HEK293 (cell line): Measurements from ENCODE around the gene RALGAPA1.
A peak's percentile ranks its signal among the peaks of the same experiment; 100 is the strongest.

Experiments
- FEZF1 ChIP-seq: fragments of 450-650 bp; formaldehyde crosslinking; IDR thresholded peaks from 2 replicates; pipeline ENCODE4 v1.5.1; 2016; ENCODE audit warnings: missing biosample characterization, missing genetic modification characterization
- IKZF3 ChIP-seq: fragments of 450-650 bp; IDR thresholded peaks from 2 replicates; pipeline ENCODE4 v1.5.0; 2018; ENCODE audit warnings: missing biosample characterization, mild to moderate bottlenecking, missing genetic modification characterization, moderate library complexity
- KLF9 ChIP-seq: fragments of 450-650 bp; formaldehyde crosslinking; IDR thresholded peaks from 2 replicates; pipeline ENCODE4 v1.5.1; 2016; ENCODE audit warnings: missing biosample characterization, missing genetic modification characterization, low read depth
- RBAK ChIP-seq: fragments of 450-650 bp; formaldehyde crosslinking; IDR thresholded peaks from 2 replicates; pipeline ENCODE4 v1.5.1; 2016; ENCODE audit warnings: missing biosample characterization, missing genetic modification characterization
- SP3 ChIP-seq: fragments of 450-650 bp; formaldehyde crosslinking; IDR thresholded peaks from 2 replicates; pipeline ENCODE4 v1.5.1; 2016; ENCODE audit warnings: missing biosample characterization, missing genetic modification characterization
- ZFHX2 ChIP-seq: fragments of 450-650 bp; formaldehyde crosslinking; conservative IDR thresholded peaks from 2 replicates; pipeline ENCODE4 v1.5.1; 2016; ENCODE audit warnings: missing biosample characterization, missing genetic modification characterization
- ZFP3 ChIP-seq: fragments of 450-650 bp; formaldehyde crosslinking; IDR thresholded peaks from 2 replicates; pipeline ENCODE4 v1.5.1; 2016; ENCODE audit warnings: low read depth, missing biosample characterization, missing genetic modification characterization
- ZNF112 ChIP-seq: fragments of 450-650 bp; formaldehyde crosslinking; IDR thresholded peaks from 2 replicates; pipeline ENCODE4 v1.5.0; 2017; ENCODE audit warnings: missing biosample characterization, missing genetic modification characterization
- ZNF184 ChIP-seq: fragments of 450-650 bp; IDR thresholded peaks from 2 replicates; pipeline ENCODE4 v1.5.1; 2018; ENCODE audit warnings: missing biosample characterization, mild to moderate bottlenecking, missing genetic modification characterization
- ZNF239 ChIP-seq: fragments of 450-650 bp; formaldehyde crosslinking; IDR thresholded peaks from 2 replicates; pipeline ENCODE4 v1.5.1; 2016; ENCODE audit warnings: missing biosample characterization, missing genetic modification characterization
- ZNF311 ChIP-seq: fragments of 450-650 bp; formaldehyde crosslinking; IDR thresholded peaks from 2 replicates; pipeline ENCODE4 v1.5.1; 2017; ENCODE audit warnings: missing biosample characterization, missing genetic modification characterization, borderline replicate concordance
- ZNF324 ChIP-seq: fragments of 450-650 bp; formaldehyde crosslinking; IDR thresholded peaks from 2 replicates; pipeline ENCODE4 v1.5.1; 2016; ENCODE audit warnings: missing biosample characterization, missing genetic modification characterization
- ZNF366 ChIP-seq: fragments of 450-650 bp; formaldehyde crosslinking; conservative IDR thresholded peaks from 2 replicates; pipeline ENCODE4 v1.5.1; 2016; ENCODE audit warnings: missing biosample characterization, missing genetic modification characterization
- ZNF391 ChIP-seq: fragments of 450-650 bp; formaldehyde crosslinking; IDR thresholded peaks from 2 replicates; pipeline ENCODE4 v1.5.1; 2016; ENCODE audit warnings: low read depth, missing biosample characterization, missing genetic modification characterization, borderline replicate concordance
- ZNF426 ChIP-seq: fragments of 450-650 bp; formaldehyde crosslinking; IDR thresholded peaks from 2 replicates; pipeline ENCODE4 v1.5.1; 2017; ENCODE audit warnings: missing biosample characterization, missing genetic modification characterization, mild to moderate bottlenecking, inconsistent platforms, moderate library complexity
- ZNF548 ChIP-seq: fragments of 450-650 bp; formaldehyde crosslinking; IDR thresholded peaks from 2 replicates; pipeline ENCODE4 v1.5.1; 2016; ENCODE audit warnings: missing biosample characterization, missing genetic modification characterization
- ZNF600 ChIP-seq: fragments of 450-650 bp; formaldehyde crosslinking; IDR thresholded peaks from 2 replicates; pipeline ENCODE4 v1.5.1; 2016; ENCODE audit warnings: missing biosample characterization, missing genetic modification characterization
- ZNF747 ChIP-seq: fragments of 450-650 bp; formaldehyde crosslinking; IDR thresholded peaks from 2 replicates; pipeline ENCODE4 v1.5.1; 2016; ENCODE audit warnings: missing biosample characterization, missing genetic modification characterization
- ZXDB ChIP-seq: fragments of 450-650 bp; formaldehyde crosslinking; IDR thresholded peaks from 2 replicates; pipeline ENCODE4 v1.5.1; 2016; ENCODE audit warnings: missing biosample characterization, missing genetic modification characterization
- TF ChIP-seq, protein P1 (sequence below): fragments of 450-650 bp; formaldehyde crosslinking; IDR thresholded peaks from 2 replicates; pipeline ENCODE4 v1.5.1; 2016; ENCODE audit warnings: missing biosample characterization, missing genetic modification characterization
- TF ChIP-seq, protein P2 (sequence below): fragments of 450-650 bp; formaldehyde crosslinking; IDR thresholded peaks from 2 replicates; pipeline ENCODE4 v1.5.1; 2016; ENCODE audit warnings: missing biosample characterization, missing genetic modification characterization
- TF ChIP-seq, protein P3 (sequence below): fragments of 450-650 bp; formaldehyde crosslinking; IDR thresholded peaks from 2 replicates; pipeline ENCODE4 v1.5.1; 2016; ENCODE audit warnings: missing biosample characterization, missing genetic modification characterization, low read depth
- TF ChIP-seq, protein P4 (sequence below): fragments of 450-650 bp; formaldehyde crosslinking; conservative IDR thresholded peaks from 2 replicates; pipeline ENCODE4 v1.5.1; 2016; ENCODE audit warnings: low read depth, missing biosample characterization, missing genetic modification characterization
- TF ChIP-seq, protein P5 (sequence below): fragments of 450-650 bp; formaldehyde crosslinking; IDR thresholded peaks from 2 replicates; pipeline ENCODE4 v1.5.1; 2017; ENCODE audit warnings: missing biosample characterization, missing genetic modification characterization

RALGAPA1 gene

DNA sequence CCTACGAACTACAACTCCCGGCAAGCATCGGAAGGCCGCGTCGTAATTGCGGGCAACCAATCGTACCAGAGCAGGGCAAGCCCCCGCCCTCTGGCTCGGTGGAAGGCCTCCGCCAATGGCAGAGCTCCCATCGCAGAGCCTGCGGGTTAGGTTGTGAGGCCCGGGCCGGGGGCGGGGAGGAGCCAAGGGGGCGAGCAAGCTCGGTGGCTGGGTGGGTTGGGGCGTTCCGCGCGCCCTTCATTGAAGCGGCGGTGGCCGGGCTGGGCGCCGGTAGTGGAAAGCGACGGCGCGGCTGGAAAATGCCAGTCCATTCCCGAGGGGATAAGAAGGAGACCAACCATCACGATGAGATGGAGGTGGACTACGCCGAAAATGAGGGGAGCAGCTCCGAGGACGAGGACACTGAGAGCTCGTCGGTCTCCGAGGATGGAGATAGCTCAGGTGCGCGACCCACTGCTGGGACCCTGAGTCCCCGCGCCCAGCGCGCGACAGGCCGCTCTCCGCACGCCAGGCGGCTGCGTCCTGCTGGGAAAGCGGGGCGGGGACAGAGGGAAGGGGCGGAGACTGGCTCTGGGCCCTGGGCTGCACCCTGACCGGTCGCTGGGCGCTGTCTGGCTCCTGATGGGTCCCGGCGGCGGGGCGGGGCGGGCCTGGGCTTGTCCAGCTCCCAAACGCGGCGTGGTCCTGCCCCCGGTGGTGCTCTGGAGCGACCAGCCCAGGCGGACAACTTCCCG, 17.3 kb upstream of the RALGAPA1 start, which contains the start of gene BRMS1L (continued):
- TF ChIP-seq, protein P1, sequence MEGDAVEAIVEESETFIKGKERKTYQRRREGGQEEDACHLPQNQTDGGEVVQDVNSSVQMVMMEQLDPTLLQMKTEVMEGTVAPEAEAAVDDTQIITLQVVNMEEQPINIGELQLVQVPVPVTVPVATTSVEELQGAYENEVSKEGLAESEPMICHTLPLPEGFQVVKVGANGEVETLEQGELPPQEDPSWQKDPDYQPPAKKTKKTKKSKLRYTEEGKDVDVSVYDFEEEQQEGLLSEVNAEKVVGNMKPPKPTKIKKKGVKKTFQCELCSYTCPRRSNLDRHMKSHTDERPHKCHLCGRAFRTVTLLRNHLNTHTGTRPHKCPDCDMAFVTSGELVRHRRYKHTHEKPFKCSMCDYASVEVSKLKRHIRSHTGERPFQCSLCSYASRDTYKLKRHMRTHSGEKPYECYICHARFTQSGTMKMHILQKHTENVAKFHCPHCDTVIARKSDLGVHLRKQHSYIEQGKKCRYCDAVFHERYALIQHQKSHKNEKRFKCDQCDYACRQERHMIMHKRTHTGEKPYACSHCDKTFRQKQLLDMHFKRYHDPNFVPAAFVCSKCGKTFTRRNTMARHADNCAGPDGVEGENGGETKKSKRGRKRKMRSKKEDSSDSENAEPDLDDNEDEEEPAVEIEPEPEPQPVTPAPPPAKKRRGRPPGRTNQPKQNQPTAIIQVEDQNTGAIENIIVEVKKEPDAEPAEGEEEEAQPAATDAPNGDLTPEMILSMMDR = peak; percentile 76
- TF ChIP-seq ZNF426 (tag by site-specific recombination) (no peak), ZNF366 (tag by site-specific recombination) (no peak), IKZF3 (tag by site-specific recombination) (peak; percentile 87), FEZF1 (tag by site-specific recombination) (peak; percentile 74), RBAK (0 out of 2 replicates have a peak, but pooled peaks have one; percentile 47), ZNF112 (tag by site-specific recombination) (no peak), ZFHX2 (tag by site-specific recombination) (peak; percentile 59), ZNF747 (no peak), ZNF548 (tag by site-specific recombination) (no peak), ZNF600 (tag by site-specific recombination) (peak; percentile 87), ZNF184 (tag by site-specific recombination) (peak; percentile 73; the same call in 1 of the 2 replicates), KLF9 (tag by site-specific recombination) (peak; percentile 74), ZXDB (peak; percentile 99), ZNF239 (peak; percentile 80; the same call in 1 of the 2 replicates), ZNF324 (peak; percentile 98), SP3 (peak; percentile 94), ZFP3 (tag by site-specific recombination) (no peak), ZNF311 (tag by site-specific recombination) (no peak), ZNF391 (tag by site-specific recombination) (peak; percentile 87; the same call in 1 of the 2 replicates)
- TF ChIP-seq, protein P2, sequence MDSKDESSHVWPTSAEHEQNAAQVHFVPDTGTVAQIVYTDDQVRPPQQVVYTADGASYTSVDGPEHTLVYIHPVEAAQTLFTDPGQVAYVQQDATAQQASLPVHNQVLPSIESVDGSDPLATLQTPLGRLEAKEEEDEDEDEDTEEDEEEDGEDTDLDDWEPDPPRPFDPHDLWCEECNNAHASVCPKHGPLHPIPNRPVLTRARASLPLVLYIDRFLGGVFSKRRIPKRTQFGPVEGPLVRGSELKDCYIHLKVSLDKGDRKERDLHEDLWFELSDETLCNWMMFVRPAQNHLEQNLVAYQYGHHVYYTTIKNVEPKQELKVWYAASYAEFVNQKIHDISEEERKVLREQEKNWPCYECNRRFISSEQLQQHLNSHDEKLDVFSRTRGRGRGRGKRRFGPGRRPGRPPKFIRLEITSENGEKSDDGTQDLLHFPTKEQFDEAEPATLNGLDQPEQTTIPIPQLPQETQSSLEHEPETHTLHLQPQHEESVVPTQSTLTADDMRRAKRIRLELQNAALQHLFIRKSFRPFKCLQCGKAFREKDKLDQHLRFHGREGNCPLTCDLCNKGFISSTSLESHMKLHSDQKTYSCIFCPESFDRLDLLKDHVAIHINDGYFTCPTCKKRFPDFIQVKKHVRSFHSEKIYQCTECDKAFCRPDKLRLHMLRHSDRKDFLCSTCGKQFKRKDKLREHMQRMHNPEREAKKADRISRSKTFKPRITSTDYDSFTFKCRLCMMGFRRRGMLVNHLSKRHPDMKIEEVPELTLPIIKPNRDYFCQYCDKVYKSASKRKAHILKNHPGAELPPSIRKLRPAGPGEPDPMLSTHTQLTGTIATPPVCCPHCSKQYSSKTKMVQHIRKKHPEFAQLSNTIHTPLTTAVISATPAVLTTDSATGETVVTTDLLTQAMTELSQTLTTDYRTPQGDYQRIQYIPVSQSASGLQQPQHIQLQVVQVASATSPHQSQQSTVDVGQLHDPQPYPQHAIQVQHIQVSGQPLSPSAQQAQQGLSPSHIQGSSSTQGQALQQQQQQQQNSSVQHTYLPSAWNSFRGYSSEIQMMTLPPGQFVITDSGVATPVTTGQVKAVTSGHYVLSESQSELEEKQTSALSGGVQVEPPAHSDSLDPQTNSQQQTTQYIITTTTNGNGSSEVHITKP (tag by site-specific recombination) = peak; percentile 83
- TF ChIP-seq, protein P3, sequence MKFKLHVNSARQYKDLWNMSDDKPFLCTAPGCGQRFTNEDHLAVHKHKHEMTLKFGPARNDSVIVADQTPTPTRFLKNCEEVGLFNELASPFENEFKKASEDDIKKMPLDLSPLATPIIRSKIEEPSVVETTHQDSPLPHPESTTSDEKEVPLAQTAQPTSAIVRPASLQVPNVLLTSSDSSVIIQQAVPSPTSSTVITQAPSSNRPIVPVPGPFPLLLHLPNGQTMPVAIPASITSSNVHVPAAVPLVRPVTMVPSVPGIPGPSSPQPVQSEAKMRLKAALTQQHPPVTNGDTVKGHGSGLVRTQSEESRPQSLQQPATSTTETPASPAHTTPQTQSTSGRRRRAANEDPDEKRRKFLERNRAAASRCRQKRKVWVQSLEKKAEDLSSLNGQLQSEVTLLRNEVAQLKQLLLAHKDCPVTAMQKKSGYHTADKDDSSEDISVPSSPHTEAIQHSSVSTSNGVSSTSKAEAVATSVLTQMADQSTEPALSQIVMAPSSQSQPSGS (tag by site-specific recombination) = no peak
- TF ChIP-seq, protein P4, sequence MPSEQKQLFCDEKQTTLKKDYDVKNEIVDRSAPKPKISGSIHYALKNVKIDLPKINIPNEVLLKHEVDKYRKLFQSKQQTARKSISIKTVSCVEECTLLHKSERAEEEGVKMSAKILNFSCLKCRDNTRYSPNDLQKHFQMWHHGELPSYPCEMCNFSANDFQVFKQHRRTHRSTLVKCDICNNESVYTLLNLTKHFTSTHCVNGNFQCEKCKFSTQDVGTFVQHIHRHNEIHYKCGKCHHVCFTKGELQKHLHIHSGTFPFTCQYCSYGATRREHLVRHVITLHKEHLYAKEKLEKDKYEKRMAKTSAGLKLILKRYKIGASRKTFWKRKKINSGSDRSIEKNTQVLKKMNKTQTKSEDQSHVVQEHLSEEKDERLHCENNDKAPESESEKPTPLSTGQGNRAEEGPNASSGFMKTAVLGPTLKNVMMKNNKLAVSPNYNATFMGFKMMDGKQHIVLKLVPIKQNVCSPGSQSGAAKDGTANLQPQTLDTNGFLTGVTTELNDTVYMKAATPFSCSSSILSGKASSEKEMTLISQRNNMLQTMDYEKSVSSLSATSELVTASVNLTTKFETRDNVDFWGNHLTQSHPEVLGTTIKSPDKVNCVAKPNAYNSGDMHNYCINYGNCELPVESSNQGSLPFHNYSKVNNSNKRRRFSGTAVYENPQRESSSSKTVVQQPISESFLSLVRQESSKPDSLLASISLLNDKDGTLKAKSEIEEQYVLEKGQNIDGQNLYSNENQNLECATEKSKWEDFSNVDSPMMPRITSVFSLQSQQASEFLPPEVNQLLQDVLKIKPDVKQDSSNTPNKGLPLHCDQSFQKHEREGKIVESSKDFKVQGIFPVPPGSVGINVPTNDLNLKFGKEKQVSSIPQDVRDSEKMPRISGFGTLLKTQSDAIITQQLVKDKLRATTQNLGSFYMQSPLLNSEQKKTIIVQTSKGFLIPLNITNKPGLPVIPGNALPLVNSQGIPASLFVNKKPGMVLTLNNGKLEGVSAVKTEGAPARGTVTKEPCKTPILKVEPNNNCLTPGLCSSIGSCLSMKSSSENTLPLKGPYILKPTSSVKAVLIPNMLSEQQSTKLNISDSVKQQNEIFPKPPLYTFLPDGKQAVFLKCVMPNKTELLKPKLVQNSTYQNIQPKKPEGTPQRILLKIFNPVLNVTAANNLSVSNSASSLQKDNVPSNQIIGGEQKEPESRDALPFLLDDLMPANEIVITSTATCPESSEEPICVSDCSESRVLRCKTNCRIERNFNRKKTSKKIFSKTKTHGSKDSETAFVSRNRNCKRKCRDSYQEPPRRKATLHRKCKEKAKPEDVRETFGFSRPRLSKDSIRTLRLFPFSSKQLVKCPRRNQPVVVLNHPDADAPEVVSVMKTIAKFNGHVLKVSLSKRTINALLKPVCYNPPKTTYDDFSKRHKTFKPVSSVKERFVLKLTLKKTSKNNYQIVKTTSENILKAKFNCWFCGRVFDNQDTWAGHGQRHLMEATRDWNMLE (tag by site-specific recombination) = 0 out of 2 replicates have a peak, but pooled peaks have one; percentile 36
- TF ChIP-seq, protein P5, sequence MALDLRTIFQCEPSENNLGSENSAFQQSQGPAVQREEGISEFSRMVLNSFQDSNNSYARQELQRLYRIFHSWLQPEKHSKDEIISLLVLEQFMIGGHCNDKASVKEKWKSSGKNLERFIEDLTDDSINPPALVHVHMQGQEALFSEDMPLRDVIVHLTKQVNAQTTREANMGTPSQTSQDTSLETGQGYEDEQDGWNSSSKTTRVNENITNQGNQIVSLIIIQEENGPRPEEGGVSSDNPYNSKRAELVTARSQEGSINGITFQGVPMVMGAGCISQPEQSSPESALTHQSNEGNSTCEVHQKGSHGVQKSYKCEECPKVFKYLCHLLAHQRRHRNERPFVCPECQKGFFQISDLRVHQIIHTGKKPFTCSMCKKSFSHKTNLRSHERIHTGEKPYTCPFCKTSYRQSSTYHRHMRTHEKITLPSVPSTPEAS (tag by site-specific recombination) = peak; percentile 47
